Parathyroid adenoma (tissue), 2 donors: ENCODE results near the gene TEX12.
"Not testable (repeated sequence)": the region's sequence is repeated elsewhere in the genome, so short reads cannot be mapped to it uniquely, and the experiment has no call there.

Experiments
- H2AFZ ChIP-seq: fragments of 300-600 bp; sonication (generic); one replicate; pipeline ENCODE4 v1.7.0; 2017; ENCODE audit warnings: antibody characterized with exemption, mild to moderate bottlenecking
- H3K27ac ChIP-seq: fragments of 300-600 bp; sonication (generic); one replicate; pipeline ENCODE4 v1.7.0; 2017
- H3K27me3 ChIP-seq: fragments of 300-600 bp; sonication (generic); one replicate; pipeline ENCODE4 v1.7.0; 2017; ENCODE audit warnings: low read length; ENCODE audit not compliant: control insufficient read depth, insufficient read depth
- H3K36me3 ChIP-seq: fragments of 300-600 bp; sonication (generic); one replicate; pipeline ENCODE4 v1.7.0; 2017; ENCODE audit warnings: low read length; ENCODE audit not compliant: control insufficient read depth, insufficient read depth
- H3K4me1 ChIP-seq: fragments of 300-600 bp; sonication (generic); one replicate; pipeline ENCODE4 v1.7.0; 2017; ENCODE audit warnings: control low read depth
- H3K4me2 ChIP-seq: fragments of 300-600 bp; sonication (generic); one replicate; pipeline ENCODE4 v1.7.0; 2017; ENCODE audit warnings: low read length
- H3K4me3 ChIP-seq: fragments of 300-600 bp; sonication (generic); one replicate; pipeline ENCODE4 v1.7.0; 2017; ENCODE audit warnings: low read depth, low read length
- H3K79me2 ChIP-seq: fragments of 300-600 bp; sonication (generic); one replicate; pipeline ENCODE4 v1.7.0; 2017; ENCODE audit warnings: control low read depth
- H3K9ac ChIP-seq: fragments of 300-600 bp; sonication (generic); one replicate; pipeline ENCODE4 v1.7.0; 2017; ENCODE audit warnings: mild to moderate bottlenecking
- H3K9me3 ChIP-seq: fragments of 300-600 bp; sonication (generic); one replicate; pipeline ENCODE4 v1.7.0; 2017; ENCODE audit warnings: low read length; ENCODE audit not compliant: control insufficient read depth
- CTCF ChIP-seq: fragments of 300-600 bp; sonication (generic); IDR thresholded peaks from one replicate; pipeline ENCODE4 v1.7.0; 2017; ENCODE audit warnings: antibody characterized with exemption, mild to moderate bottlenecking
- donor health status: primary hyperparathyroidism.

The TEX12 gene

GRCh38 chr11:112195951-112196351 lies 28.8 kb downstream of the TEX12 start:
- H3K9ac ChIP-seq = no peak overlapping the region
- H3K79me2 ChIP-seq = no peaks in the 10 kb centered on the region
- TF ChIP-seq CTCF = no peak
- H3K27me3 ChIP-seq = no peaks in the 10 kb centered on the region
- H3K27ac ChIP-seq = no peak overlapping the region
- H3K9me3 ChIP-seq = no peaks in the 10 kb centered on the region
- no peaks in the 10 kb centered on the region for H3K4me1 ChIP-seq
- H3K4me2 ChIP-seq = no peak overlapping the region
- H3K4me3 ChIP-seq = no peak overlapping the region
- no peaks in the 10 kb centered on the region for H3K36me3 ChIP-seq
- H2AFZ ChIP-seq = no peak overlapping the region

- Histone ChIP-seq H3K27ac (no peak overlapping the region), H3K4me3 (no peak overlapping the region), H3K27me3 (no peaks in the 10 kb centered on the region), H2AFZ (no peak overlapping the region), H3K4me1 (no peaks in the 10 kb centered on the region), H3K79me2 (no peaks in the 10 kb centered on the region), H3K9me3 (no peaks in the 10 kb centered on the region), H3K9ac (no peak overlapping the region), H3K4me2 (no peak overlapping the region), H3K36me3 (no peaks in the 10 kb centered on the region)
- TF ChIP-seq CTCF = no peak
Measured at GRCh38 chr11:112196519-112197087, 29.4 kb downstream of the TEX12 start.

GRCh38 chr11:112199101-112199500 lies 31.9 kb downstream of the TEX12 start:
- H3K4me3 ChIP-seq, H3K27ac ChIP-seq, H3K4me1 ChIP-seq, H3K9me3 ChIP-seq, H3K27me3 ChIP-seq, H2AFZ ChIP-seq, H3K36me3 ChIP-seq, H3K79me2 ChIP-seq, H3K4me2 ChIP-seq, H3K9ac ChIP-seq: not testable (repeated sequence)

GRCh38 chr11:112200252-112200651 lies 33.1 kb downstream of the TEX12 start:
- Histone ChIP-seq H3K27me3 (no peaks in the 10 kb centered on the region), H3K9ac (no peak overlapping the region), H3K4me3 (no peak overlapping the region), H3K9me3 (no peaks in the 10 kb centered on the region), H3K4me2 (no peak overlapping the region), H3K79me2 (no peaks in the 10 kb centered on the region), H3K36me3 (no peaks in the 10 kb centered on the region), H3K27ac (no peak overlapping the region), H3K4me1 (no peaks in the 10 kb centered on the region), H2AFZ (no peak overlapping the region)
- TF ChIP-seq CTCF = no peak

- Histone ChIP-seq H3K4me2 (no peak overlapping the region), H3K27me3 (no peaks in the 10 kb centered on the region), H3K79me2 (no peaks in the 10 kb centered on the region), H2AFZ (no peak overlapping the region), H3K4me3 (no peak overlapping the region), H3K9me3 (no peaks in the 10 kb centered on the region), H3K4me1 (no peaks in the 10 kb centered on the region), H3K27ac (no peak overlapping the region), H3K36me3 (no peaks in the 10 kb centered on the region), H3K9ac (no peak overlapping the region)
- TF ChIP-seq CTCF = no peak
Measured at GRCh38 chr11:112206071-112206470, 38.9 kb downstream of the TEX12 start.
